HG03469 (cell line): ENCODE results near the gene TMEM229B.
"Not testable (repeated sequence)": the region's sequence is repeated elsewhere in the genome, so short reads cannot be mapped to it uniquely, and the experiment has no call there.

Experiments
- ATAC-seq: cut with Tn5 transposase; IDR thresholded peaks from one replicate; pipeline ENCODE4 v1.9.1; 2021; ENCODE audit warnings: mild to moderate bottlenecking, moderate library complexity, moderate number of reproducible peaks; ENCODE audit not compliant: unreplicated experiment

TMEM229B gene

DNA sequence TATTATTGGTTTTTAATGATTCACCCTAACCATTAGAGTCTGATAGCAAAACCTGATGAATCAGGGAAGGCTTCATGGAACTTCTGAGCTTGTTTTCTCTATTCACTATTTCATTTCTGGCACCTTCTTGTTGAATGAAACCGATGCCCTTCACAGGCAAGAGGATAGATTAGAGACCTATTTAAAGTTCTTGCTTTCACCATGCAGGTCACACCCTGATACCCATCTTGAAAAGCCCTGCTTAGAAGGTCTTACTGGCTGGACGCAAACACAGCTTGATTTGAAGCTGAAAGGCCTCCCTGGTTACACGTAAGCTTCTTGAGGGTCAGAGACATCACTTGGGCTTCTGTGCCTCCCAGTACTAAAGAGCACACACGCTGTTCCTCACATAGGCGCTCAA lies 29.2 kb downstream of the TMEM229B start:
- ATAC-seq = no peak

DNA sequence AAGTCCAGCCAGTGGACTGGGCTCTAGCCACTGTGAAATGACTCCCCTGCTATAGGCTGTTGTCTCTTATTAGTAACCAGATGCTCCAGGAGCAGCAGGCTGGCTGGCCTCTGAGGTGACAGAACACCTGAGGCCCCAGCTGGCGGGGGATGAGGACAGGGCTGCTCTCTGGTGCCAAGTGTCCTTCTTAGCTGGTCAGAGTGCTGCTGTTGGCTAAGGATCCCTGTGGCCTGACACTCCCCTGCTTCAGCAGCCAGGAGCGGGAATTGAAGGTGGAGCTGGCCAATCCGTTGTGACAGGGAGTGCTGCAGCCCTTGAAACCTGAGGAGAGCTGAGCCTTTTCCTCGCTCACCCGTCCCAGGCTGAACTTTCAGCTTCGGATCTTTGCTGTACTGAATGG lies 30.7 kb downstream of the TMEM229B start:
- ATAC-seq = no peak

DNA sequence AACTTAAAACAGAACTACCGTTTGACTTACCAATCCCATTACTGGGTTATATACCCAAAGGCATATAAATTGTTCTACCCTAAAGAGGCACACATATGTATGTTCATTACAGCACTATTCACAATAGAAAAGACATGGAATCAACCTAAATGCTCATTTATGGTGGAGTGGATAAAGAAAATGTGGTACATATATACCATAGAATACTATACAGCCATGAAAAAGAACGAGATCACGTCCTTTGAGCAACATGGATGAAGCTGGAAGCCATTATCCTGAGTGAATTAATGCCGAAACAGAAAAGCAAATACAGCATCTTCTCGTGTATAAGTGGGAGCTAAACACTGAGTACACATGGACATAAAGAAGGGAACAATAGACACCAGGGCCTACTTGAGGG lies 31.8 kb downstream of the TMEM229B start:
- ATAC-seq = no peak

DNA sequence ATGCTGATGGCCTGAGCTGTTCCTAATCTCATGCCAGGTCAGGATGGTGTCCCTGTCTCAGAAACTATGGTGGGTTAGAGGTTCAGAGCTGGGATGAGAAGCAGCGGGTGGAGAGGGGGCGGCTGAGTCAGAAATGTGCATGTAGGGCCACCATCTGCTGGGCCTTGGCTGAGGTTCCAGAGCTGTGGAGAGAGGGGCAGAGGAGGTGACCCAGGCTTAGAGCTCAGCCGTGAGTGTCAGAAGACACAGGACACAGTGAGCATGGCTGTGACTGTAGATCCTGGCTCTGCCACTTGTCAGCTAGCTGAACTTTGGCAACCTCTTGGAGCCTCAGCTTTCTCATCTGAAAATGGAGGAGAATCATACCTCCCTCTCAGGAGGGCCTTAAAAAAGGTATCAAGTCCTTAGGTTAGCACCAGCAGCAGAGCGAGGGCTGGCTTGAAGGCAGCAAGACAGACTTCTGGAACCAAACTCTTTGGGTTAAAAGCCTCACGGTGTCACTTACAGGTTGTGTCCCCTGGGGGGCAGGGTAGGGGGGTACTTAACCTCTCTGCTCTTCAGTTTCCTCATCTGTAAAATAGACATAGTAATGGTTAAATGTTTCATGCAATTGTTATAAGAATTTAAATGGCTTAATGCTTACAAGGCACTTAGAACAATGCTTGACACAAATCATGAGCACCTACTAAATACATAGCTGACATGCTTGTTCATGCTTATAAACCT lies 34.8 kb downstream of the TMEM229B start:
- no peak for ATAC-seq

DNA sequence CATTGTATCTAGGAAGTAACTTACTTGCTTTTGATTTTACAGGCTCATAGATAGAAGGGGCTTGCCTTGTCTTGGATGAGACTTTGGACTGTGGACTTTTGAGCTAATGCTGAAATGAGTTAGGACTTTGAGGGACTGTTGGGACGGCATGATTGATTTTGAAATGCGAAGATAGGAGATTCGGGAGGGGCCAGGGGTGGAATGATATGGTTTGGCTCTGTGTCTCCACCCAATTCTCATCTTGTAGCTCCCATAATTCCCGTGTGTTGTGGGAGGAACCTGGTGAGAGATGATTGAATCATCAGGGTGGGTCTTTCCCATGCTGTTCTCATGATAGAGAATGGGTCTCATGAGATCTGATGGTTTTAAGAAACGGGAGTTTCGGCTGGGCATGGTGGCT lies 36.9 kb downstream of the TMEM229B start:
- not testable (repeated sequence) for ATAC-seq

DNA sequence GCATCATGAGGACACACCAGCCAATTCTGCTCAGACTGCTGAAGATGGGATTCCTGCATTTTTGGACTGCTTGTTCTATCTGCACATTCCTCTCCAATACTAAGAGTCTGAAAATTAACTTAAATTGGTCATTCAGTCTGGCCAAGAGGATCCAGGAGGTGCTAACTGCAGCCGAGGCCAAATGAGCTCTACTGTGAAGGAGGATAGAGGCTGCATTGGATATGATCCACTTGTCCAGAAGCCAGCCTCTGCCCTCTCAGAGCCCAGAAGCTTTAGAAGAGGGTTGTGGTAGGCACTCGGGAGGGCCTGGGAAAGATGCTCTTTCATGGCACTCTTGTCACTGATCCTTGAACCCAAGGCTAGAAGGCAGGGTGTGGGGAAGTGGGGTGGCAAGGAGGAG lies 39.4 kb downstream of the TMEM229B start:
- no peak for ATAC-seq

DNA sequence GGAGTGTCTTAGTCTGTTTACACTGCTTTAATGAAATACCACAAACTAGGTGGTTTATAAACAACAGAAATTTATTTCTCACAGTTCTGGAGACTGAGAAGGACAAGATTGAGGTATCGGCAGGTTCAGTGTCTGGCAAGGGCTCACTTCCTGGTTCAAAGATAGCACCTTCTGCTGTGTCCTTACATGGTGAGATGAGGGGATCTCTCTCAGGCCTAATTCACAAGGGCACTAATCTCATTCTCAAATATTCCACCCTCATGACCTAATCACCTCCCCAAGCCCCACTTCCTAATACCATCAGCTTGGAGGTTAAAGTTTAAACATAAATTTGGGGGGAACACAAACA lies 41.5 kb downstream of the TMEM229B start:
- ATAC-seq = no peak

DNA sequence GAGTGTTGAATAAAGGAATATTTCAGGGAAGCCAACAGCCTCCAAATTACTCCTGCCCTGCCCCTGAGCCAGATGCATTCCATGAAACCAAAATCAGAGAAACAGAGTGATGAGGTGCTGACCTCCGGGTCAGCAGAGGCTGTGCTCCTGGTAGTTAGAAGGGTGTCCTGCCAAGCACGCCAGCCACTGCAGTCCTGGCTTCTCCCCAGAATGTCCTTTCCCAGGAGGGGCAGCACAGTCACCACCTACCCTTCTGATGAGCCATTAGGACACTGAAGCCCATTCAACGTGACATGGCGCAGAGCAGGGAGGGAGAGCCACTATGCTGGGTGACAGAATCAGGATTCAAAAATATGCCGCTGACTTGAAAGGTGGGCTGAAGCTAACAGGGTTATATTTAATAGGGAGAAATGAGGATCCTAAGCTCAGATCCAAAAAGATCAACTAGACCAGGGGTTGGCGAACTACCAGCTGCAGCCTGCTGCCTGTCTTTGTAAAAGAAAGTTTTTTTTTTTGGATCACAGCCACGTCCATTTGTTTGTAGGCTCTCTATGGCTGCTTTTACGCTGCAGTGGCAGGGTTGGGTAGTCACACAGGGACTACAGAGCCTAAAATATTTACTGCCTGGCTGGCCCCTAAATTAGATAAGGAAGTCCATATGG lies 42.0 kb downstream of the TMEM229B start:
- no peak for ATAC-seq

DNA sequence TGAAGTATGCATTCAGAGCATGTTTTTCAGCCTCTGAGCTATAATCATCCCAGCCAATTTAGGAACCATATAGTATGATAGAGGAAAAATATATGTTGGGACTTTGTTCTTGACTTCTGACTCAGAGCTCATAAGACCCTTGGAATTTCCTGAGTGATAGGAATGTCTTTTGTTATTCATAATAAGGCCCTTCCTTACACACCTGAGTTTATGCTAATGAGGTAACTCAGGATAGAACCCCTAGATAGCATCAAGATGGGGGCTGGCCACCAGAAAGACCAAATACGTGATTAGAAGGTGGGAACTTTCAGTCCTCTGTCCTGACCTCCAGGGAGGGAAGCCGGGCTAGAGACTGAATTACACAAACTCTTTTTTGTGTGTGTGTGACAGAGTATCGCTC lies 44.1 kb downstream of the TMEM229B start:
- ATAC-seq = no peak

DNA sequence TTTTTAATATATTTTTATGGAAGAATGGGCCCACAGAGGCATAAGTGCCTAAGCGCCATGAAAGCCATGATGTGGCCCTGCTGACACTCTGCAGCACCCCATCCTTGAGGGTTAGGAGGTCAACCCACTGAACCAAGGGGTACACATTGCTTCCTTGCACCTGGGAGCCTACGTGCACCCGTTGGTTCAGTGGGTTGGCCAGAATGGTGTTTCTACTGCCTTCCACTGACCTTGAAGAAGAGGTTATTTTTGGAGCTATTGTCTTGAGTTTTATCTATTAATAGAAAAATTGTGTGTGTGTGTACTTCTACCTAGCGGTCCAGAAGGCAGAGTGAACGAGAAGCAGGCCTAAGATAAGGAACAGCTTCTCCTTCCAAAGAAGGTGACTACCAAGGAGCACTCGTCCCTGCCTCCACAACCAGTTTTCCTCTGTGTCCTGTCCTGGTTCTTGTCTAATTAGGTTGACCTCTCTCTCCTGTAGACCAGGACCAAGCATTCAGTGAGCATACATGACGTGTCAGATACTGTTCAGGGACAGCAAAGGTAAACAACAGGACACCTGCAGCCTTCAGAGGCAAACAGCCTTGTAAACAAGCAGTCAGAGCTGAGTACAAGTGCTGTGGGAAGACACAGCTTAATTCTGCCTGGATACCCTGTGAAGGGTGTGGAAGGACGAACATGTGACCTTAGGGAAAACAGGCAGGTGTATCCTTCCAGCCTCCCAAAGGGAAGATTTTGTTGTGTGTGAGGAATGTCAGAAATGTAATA lies 46.2 kb downstream of the TMEM229B start:
- ATAC-seq = no peak

DNA sequence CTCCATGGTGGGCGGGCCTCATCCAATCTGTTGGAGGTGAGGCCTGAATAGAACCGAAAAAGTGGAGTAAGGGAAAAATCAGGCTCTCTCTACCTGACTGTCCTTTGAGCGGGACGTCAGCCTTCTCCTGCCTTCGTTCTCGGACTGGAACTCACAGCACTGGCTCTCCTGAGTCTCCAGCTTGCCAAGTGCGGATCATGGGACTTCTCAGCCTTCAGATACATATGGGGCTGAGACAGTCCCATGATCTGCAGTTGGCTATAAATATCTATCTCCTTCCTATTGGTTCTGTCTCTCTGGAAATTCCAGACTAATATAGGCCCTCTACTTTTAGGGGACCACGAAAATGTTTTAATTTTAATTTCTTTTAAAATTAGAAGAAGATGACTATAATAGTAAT lies 46.8 kb downstream of the TMEM229B start:
- ATAC-seq = no peak

DNA sequence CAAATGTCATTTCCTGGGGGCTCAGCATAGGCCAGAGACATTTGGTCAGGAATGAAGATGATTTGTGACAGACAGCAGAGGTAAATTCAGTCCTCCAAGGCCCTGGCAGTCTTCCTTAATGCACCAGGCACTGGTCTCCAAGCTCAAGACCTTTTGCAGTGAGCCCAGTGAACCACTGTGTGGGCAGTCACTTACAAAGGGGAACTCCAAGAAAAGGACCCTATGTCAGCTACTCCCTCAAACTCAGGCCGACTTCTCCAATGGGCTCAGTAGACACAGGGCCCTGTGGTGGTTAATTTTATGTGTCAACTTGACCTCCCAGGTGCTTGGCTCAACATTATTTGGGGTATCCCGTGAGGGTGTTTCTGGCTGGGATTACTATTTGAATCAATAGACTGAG lies 47.3 kb downstream of the TMEM229B start:
- no peak for ATAC-seq

DNA sequence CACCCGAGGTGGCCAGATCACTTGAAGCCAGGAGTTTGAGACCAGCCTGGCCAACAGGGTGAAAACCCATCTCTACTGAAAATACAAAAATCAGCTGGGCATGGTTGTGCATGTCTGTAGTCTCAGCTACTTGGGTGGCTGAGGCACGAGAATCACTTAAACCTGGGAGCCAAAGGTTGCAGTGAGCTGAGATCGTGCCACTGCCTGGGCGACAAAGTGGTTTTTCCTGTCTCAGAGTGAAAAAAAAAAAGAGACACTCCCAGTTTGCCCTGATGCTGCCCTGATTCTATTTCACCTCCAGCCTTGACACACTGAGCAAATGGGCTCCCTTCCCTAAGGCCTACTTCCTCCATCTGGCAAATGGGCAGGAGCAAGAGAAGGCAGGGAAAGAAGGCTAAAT lies 48.0 kb downstream of the TMEM229B start:
- ATAC-seq = no peak

DNA sequence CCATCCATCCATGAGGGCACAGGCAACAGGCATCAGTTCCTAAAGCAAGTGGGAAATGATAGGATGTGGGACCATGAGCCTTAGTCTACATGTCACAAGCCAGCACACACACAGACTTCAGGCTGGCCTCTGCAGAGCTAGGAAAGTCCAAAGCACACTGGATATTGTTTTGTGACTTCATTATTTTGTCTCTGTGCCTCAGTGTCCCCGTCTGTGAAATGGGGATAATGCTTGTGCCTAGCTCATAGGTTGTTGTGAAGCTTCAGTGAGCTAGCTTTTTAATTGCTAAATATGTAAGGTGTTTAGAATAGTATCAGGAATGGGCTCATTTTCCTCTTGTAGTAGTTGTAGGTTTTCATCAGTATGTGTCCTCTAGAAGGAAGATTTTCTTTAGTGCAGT lies 49.6 kb downstream of the TMEM229B start:
- no peak for ATAC-seq

DNA sequence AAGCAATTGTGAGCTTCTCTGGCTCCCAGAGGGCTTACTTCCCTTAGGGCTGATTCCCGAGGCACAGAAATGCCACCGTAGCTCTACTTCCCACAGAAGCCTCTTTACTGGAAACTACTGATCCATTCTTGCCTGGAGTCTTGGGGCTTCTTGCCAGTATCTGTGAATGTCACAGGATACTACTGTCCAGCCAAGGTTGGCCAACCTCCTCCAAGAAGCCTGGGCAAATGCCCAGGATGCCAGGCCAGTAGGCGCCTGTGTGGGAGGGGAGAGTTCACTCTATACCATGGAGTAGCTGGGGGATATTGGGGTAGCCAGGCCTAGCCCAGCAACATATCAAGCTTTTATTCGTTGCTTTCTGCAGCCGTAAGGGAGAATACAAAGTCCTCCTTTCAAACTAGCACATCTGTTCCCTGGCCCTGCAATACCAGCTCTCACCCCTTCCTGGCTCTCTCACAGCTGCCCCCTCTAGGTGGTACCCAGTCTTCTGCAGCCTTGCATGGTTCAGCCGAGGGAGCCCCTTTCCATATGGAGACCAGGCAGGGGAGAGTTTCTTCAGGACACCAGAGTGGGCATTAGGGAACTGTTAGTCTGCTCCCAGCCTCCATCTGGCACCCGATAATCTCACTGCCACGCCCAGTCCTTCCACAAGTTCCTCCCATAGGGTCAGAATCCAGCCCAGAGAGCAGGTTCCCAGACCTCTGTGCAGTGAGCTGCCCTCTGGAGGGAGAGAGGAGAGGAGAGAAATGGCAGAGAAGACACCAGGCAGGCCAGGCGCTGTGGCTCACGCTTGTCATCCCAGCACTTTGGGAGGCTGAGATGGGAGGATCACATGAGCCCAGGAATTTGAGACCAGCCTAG lies 52.3 kb downstream of the TMEM229B start:
- ATAC-seq = no peak

DNA sequence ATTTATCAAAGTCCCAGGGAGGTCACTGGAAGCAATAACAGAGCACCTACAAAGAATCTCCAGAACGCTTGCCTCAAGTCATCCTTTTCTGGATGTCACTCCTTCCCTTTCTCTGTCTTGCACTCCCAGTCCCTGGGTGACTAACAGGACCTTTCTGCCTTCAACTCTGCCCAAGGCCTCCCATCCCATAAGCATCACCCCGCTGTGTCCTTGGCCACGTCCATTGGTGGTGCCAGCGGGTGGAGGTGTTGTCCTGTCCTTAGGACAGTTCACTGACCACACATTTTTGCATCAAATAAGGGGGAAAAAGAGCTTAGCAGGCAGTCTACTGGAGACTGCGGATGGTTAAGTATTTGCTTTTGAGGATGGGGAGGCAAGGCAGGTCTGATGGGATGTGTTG lies 52.9 kb downstream of the TMEM229B start:
- no peak for ATAC-seq

DNA sequence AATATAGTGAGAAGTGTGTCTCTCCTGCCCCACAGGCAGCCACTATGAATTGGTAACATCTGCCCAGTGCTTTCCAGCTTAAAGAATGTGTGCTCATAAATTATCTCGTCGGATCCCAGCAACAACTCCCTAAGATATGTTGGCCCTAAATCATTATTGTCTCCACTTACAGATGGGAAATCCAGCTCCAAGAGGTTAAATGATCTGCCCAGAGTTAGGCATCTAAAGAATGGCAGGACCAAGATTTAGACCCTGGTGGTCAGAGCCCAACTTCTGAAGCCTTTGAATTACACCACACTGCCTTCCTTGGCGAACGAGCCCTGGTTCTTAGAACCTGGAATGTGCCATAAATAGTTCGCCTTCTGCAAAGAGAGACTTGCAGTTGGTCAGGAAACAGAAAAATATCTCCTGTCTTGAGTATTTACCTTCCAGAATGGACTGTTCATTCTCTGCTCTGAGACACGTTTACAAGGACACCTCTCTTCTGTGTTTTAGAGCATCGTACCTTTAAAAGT lies 56.4 kb downstream of the TMEM229B start:
- no peak for ATAC-seq

DNA sequence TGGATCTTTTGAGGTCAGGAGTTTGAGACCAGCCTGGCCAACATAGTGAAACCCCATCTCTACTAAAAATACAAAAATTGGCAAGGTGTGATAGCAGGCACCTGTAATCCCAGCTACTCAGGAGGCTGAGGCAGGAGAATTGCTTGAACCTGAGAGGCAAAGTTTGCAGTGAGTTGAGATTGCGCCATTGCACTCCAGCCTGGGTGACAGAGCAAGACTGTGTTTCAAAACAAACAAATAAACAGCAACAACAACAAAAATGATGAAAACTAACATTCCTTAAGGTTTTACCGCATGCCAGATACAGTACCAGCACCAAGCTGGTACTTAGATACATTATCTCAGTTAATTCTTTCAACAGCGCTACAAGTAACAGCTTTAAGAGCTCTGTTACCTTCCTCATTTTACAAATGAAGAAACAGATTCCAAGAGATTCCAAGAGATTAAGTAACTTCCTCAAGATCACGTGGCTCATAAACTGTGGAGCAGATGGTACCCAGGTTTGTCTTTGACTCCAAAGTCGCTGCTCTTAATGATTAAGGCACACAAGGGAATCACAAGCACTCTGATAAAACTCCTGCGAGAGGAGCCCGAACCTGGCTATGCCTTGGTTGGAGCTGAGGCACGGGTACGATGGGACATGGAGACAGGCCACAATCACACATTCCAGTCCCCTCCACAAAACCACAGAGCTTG lies 58.9 kb downstream of the TMEM229B start:
- ATAC-seq = no peak

DNA sequence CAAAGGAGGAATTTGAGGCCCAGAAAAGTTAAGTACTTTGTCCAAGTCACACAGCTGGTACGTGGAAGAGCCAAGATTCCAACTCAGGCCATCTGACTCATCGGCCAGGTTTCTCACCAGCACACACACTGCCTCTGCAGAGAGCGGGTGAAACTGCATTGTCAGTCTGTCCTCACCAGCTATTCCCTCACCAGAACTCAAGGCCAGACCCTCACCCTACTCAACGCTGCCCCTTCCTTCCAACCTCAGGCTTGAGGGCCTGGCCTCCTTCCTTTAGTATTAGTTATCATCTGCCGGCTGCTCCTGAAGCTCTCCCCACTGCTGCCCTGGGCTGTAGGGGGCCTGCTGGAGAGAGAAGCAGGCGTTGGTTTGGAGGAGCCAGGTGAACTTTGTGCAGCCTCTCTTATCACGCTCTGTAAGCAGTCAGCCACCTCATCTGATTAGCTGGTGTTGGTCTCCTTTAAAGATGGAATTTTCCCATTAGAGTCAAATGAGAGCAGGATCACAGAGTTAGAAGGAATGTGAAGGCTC lies 60.0 kb downstream of the TMEM229B start:
- no peak for ATAC-seq

DNA sequence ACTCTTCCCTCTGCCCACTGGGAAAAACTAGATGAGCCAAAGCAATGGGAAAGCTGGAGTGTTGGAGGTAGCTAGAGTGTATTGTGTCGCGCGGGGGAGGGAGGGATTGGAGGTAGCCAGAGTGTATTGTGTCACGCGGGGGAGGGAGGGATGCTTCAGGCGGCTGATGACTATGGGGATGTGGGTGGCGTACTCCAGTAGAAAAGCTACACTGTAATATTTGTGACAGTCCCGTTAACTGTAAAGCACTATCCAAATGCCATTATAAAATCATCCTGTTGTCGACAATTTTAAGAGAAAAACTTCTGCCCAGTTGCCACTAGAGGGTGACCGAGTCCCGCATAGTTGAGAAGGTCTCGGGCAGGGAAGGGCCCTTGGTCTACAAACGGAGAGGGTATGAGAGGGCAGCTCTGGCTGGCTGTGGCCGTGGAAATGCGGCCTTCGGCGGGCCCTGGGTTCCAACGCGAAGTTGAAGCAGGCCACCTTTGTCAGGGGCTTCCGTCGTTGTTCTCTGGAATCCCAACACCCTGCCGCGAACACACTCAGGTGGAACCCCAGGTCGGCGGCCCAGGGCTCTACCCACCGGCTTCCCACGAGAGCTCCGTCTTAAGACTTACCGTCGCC lies 61.4 kb downstream of the TMEM229B start:
- no peak for ATAC-seq
